HEK293 (cell line): ENCODE results near the gene GRB7.
"Not testable (repeated sequence)": the region's sequence is repeated elsewhere in the genome, so short reads cannot be mapped to it uniquely, and the experiment has no call there.

Experiments used
- CTCF ChIA-PET: fragments of 350-600 bp; formaldehyde crosslinking; extraction: SDS; loops from one replicate; lab custom pipeline; 2021; ENCODE audit warnings: antibody characterized with exemption; lab: Yijun Ruan, JAX
- POLR2A ChIA-PET: fragments of 300-600 bp; formaldehyde crosslinking; extraction: SDS; loops from one replicate; lab custom pipeline; 2020; ENCODE audit warnings: antibody characterized with exemption, inconsistent platforms; lab: Yijun Ruan, JAX
- H3K27ac ChIP-seq: fragments of 200-500 bp; sonication (Bioruptor generic); 2 replicates; pipeline ENCODE4 v1.5.1; 2014; ENCODE audit warnings: low read depth, low read length, control low read depth, inconsistent platforms; ENCODE audit errors: extremely low read depth
- H3K36me3 ChIP-seq, 2 experiments: fragments of 200-500 bp in 1 of 2; sonication (Bioruptor generic) in 1 of 2; 1 replicate in 1 of 2; 2 replicates in 1 of 2; pipeline ENCODE4 v1.5.1; 2014 to 2017; ENCODE audit warnings: inconsistent platforms in 2 of 2, low read length in 2 of 2; ENCODE audit not compliant: control insufficient read depth in 2 of 2, insufficient read depth in 1 of 2
- H3K4me1 ChIP-seq: fragments of 200-500 bp; sonication (Bioruptor generic); 2 replicates; pipeline ENCODE4 v1.5.1; 2014; ENCODE audit warnings: mild to moderate bottlenecking, low read length, inconsistent platforms; ENCODE audit not compliant: control insufficient read depth, insufficient read depth
- H3K4me3 ChIP-seq: 2 replicates; pipeline ENCODE4 v1.5.1; 2011; ENCODE audit warnings: low read depth, mild to moderate bottlenecking, control low read depth, low read length, moderate library complexity
- H3K9me3 ChIP-seq: fragments of 200-500 bp; sonication (Bioruptor generic); 2 replicates; pipeline ENCODE4 v1.5.1; 2014; ENCODE audit warnings: low read depth, low read length, inconsistent platforms; ENCODE audit not compliant: control insufficient read depth, insufficient read depth
- GLIS1 ChIP-seq: fragments of 450-650 bp; formaldehyde crosslinking; IDR thresholded peaks from 2 replicates; pipeline ENCODE4 v1.5.1; 2016; ENCODE audit warnings: missing biosample characterization, missing genetic modification characterization
- GLIS2 ChIP-seq: fragments of 450-650 bp; formaldehyde crosslinking; IDR thresholded peaks from 2 replicates; pipeline ENCODE4 v1.5.1; 2016; ENCODE audit warnings: missing biosample characterization, missing genetic modification characterization
- KLF1 ChIP-seq: fragments of 450-650 bp; formaldehyde crosslinking; IDR thresholded peaks from 2 replicates; pipeline ENCODE4 v1.5.1; 2016; ENCODE audit warnings: missing biosample characterization, missing genetic modification characterization
- KLF8 ChIP-seq: fragments of 450-650 bp; formaldehyde crosslinking; IDR thresholded peaks from 2 replicates; pipeline ENCODE4 v1.5.1; 2016; ENCODE audit warnings: missing biosample characterization, missing genetic modification characterization
- KLF9 ChIP-seq: fragments of 450-650 bp; formaldehyde crosslinking; IDR thresholded peaks from 2 replicates; pipeline ENCODE4 v1.5.1; 2016; ENCODE audit warnings: missing biosample characterization, missing genetic modification characterization, low read depth
- SCRT1 ChIP-seq: fragments of 450-650 bp; formaldehyde crosslinking; IDR thresholded peaks from 2 replicates; pipeline ENCODE4 v1.5.1; 2016; ENCODE audit warnings: missing biosample characterization, missing genetic modification characterization, borderline replicate concordance
- SP2 ChIP-seq: fragments of 450-650 bp; formaldehyde crosslinking; IDR thresholded peaks from 2 replicates; pipeline ENCODE4 v1.5.1; 2016; ENCODE audit warnings: missing biosample characterization, missing genetic modification characterization
- SP3 ChIP-seq: fragments of 450-650 bp; formaldehyde crosslinking; IDR thresholded peaks from 2 replicates; pipeline ENCODE4 v1.5.1; 2016; ENCODE audit warnings: missing biosample characterization, missing genetic modification characterization
- ZBTB6 ChIP-seq: fragments of 450-650 bp; formaldehyde crosslinking; IDR thresholded peaks from 2 replicates; pipeline ENCODE4 v1.5.1; 2017; ENCODE audit warnings: missing biosample characterization, missing genetic modification characterization
- ZBTB8A ChIP-seq: fragments of 450-650 bp; formaldehyde crosslinking; IDR thresholded peaks from 2 replicates; pipeline ENCODE4 v1.5.1; 2016; ENCODE audit warnings: missing biosample characterization, missing genetic modification characterization
- ZNF221 ChIP-seq: fragments of 450-650 bp; formaldehyde crosslinking; IDR thresholded peaks from 2 replicates; pipeline ENCODE4 v1.5.1; 2017; ENCODE audit warnings: missing biosample characterization, missing genetic modification characterization, borderline replicate concordance
- ZNF404 ChIP-seq: fragments of 450-650 bp; formaldehyde crosslinking; IDR thresholded peaks from 2 replicates; pipeline ENCODE4 v1.5.1; 2017; ENCODE audit warnings: missing biosample characterization, missing genetic modification characterization
- ZNF433 ChIP-seq: fragments of 450-650 bp; formaldehyde crosslinking; IDR thresholded peaks from 2 replicates; pipeline ENCODE4 v1.5.1; 2016; ENCODE audit warnings: missing biosample characterization, missing genetic modification characterization, low read depth
- ZNF48 ChIP-seq: fragments of 450-650 bp; formaldehyde crosslinking; IDR thresholded peaks from 2 replicates; pipeline ENCODE4 v1.5.1; 2016; ENCODE audit warnings: missing biosample characterization, missing genetic modification characterization
- ZNF488 ChIP-seq: fragments of 450-650 bp; formaldehyde crosslinking; IDR thresholded peaks from 2 replicates; pipeline ENCODE4 v1.5.1; 2016; ENCODE audit warnings: missing biosample characterization, missing genetic modification characterization
- ZNF558 ChIP-seq: fragments of 450-650 bp; formaldehyde crosslinking; IDR thresholded peaks from 2 replicates; pipeline ENCODE4 v1.5.1; 2016; ENCODE audit warnings: missing biosample characterization, missing genetic modification characterization
- ZNF600 ChIP-seq: fragments of 450-650 bp; formaldehyde crosslinking; IDR thresholded peaks from 2 replicates; pipeline ENCODE4 v1.5.1; 2016; ENCODE audit warnings: missing biosample characterization, missing genetic modification characterization
- ZNF654 ChIP-seq: fragments of 450-650 bp; formaldehyde crosslinking; IDR thresholded peaks from 2 replicates; pipeline ENCODE4 v1.5.1; 2016; ENCODE audit warnings: low read depth, missing biosample characterization, missing genetic modification characterization
- ZNF692 ChIP-seq: fragments of 450-650 bp; formaldehyde crosslinking; IDR thresholded peaks from 2 replicates; pipeline ENCODE4 v1.5.1; 2016; ENCODE audit warnings: missing biosample characterization, missing genetic modification characterization
- ZNF701 ChIP-seq: fragments of 450-650 bp; formaldehyde crosslinking; IDR thresholded peaks from 2 replicates; pipeline ENCODE4 v1.5.1; 2016; ENCODE audit warnings: missing biosample characterization, missing genetic modification characterization
- ZNF704 ChIP-seq: fragments of 450-650 bp; formaldehyde crosslinking; IDR thresholded peaks from 2 replicates; pipeline ENCODE4 v1.5.1; 2016; ENCODE audit warnings: missing biosample characterization, missing genetic modification characterization
- ZNF76 ChIP-seq: fragments of 450-650 bp; formaldehyde crosslinking; IDR thresholded peaks from 2 replicates; pipeline ENCODE4; 2016; ENCODE audit warnings: low read depth, missing biosample characterization, missing genetic modification characterization, borderline replicate concordance
- ZNF830 ChIP-seq: fragments of 450-650 bp; IDR thresholded peaks from 2 replicates; pipeline ENCODE4 v1.5.0; 2018; ENCODE audit warnings: missing biosample characterization, missing genetic modification characterization, low read depth, mild to moderate bottlenecking, moderate library complexity

Gene GRB7

GRCh38 chr17:39746145-39746461, 8.4 kb downstream of the GRB7 start (continued):
- TF ChIP-seq ZNF221 (tag by site-specific recombination): no peak

GRCh38 chr17:39747745-39748144, 10.0 kb downstream of the GRB7 start:
- ChIA-PET POLR2A (interaction anchor here (1.8 kb wide), 1 partner anchor 18 kb away, joined by 4 read pairs; the partner anchor contains the start of gene MIEN1), CTCF (interaction anchor here (0.6 to 10.1 kb wide), 4 partner anchors 12 to 124 kb away, joined by 3 to 140 read pairs (median 4); partner anchors contain the start of gene PPP1R1B)
- Histone ChIP-seq H3K27ac (no peak overlapping the region), H3K9me3 (no peaks in the 10 kb centered on the region), H3K4me1 (peaks cover 4% of the 10 kb centered on the region; the same call in 1 of the 2 replicates), H3K36me3 (no peaks in the 10 kb centered on the region), H3K4me3 (no peak overlapping the region)
- no peak for TF ChIP-seq SP2 (tag by site-specific recombination)
- no peak for TF ChIP-seq KLF8 (tag by site-specific recombination)
- TF ChIP-seq KLF9 (tag by site-specific recombination): no peak
- TF ChIP-seq ZNF830 (tag by site-specific recombination): no peak
- TF ChIP-seq ZBTB8A (tag by site-specific recombination): no peak

- not testable (repeated sequence) for H3K27ac ChIP-seq, H3K4me1 ChIP-seq, H3K4me3 ChIP-seq, H3K9me3 ChIP-seq, H3K36me3 ChIP-seq
- POLR2A ChIA-PET: interaction anchor here (0.8 to 1.8 kb wide), 2 partner anchors 18 to 127 kb away, joined by 3 to 4 read pairs; partner anchors contain the start of gene MIEN1
- CTCF ChIA-PET: interaction anchor here (0.6 to 10.1 kb wide), 6 partner anchors 49 to 353 kb away, joined by 3 to 140 read pairs (median 4); partner anchors contain the start of genes ERBB2 and PPP1R1B
These were observed 10.8 kb downstream of the GRB7 start for GRCh38 chr17:39748444-39749034.

GRCh38 chr17:39750131-39751015, 12.6 kb downstream of the GRB7 start:
- Histone ChIP-seq H3K36me3 (no peaks in the 10 kb centered on the region), H3K27ac (peak overlapping the region; percentile 14; the same call in 1 of the 2 replicates), H3K4me1 (peaks cover 4% of the 10 kb centered on the region; the same call in 1 of the 2 replicates), H3K4me3 (no peak overlapping the region), H3K9me3 (no peaks in the 10 kb centered on the region)
- POLR2A ChIA-PET: interaction anchor here (1.0 kb wide), 1 partner anchor 20 kb away, joined by 3 read pairs; the partner anchor contains the start of gene MIEN1
- CTCF ChIA-PET: interaction anchor here (0.6 to 10.1 kb wide), 5 partner anchors 9 to 127 kb away, joined by 3 to 140 read pairs (median 5); partner anchors contain the start of genes MIEN1 and PPP1R1B
- TF ChIP-seq ZNF558 (tag by site-specific recombination) (no peak), ZNF433 (tag by site-specific recombination) (no peak), SCRT1 (0 out of 2 replicates have a peak, but pooled peaks have one; percentile 9), ZNF404 (tag by site-specific recombination) (no peak), ZNF654 (tag by site-specific recombination) (no peak), GLIS1 (tag by site-specific recombination) (peak; percentile 89), ZNF692 (no peak), ZNF600 (tag by site-specific recombination) (peak; percentile 62; the same call in 1 of the 2 replicates), SP3 (tag by site-specific recombination) (no peak), ZNF704 (tag by site-specific recombination) (no peak), GLIS2 (tag by site-specific recombination) (peak; percentile 49), ZNF48 (tag by site-specific recombination) (no peak), KLF1 (tag by site-specific recombination) (no peak), ZNF488 (tag by site-specific recombination) (no peak), ZNF76 (tag by site-specific recombination) (no peak), ZBTB6 (tag by site-specific recombination) (0 out of 2 replicates have a peak, but pooled peaks have one; percentile 30), ZNF701 (tag by site-specific recombination) (no peak)
